ENCODE measurements around the gene MALT1. TPM values are rescaled to one million over a fixed set of nuclear protein-coding genes. Genes with fewer than 3 reads are reported as not detected.

MALT1 gene
- total and polyA plus RNA-seq, 7 donors: 3.2 to 11.2 (median 8.8) TPM

- ATAC-seq: no peak
- Histone ChIP-seq H3K36me3 (ENCODE audit: insufficient read depth in 1 of 2, low read depth in 1 of 2) (no peaks in the 10 kb centered on the region), H3K27ac (peak overlapping the region; percentile 42), H3K27me3 (ENCODE audit: insufficient read depth in 3 of 3, low read length in 2 of 3) (no peaks in the 10 kb centered on the region), H3K9me3 (no peaks in the 10 kb centered on the region), H3K4me3 (no peak overlapping the region), H3K4me1 (peaks cover 27% of the 10 kb centered on the region)
- WGBS, 3 donors: 71 to 75% (median 74%) methylated on average over 14 to 15 of the region's 15 CpGs
- no peak for DNase-seq
- intact Hi-C loops (cut with DNase I): loop anchor here in 1 of 2 donors (5.0 to 10.0 kb wide), 3 partner anchors 83 to 203 kb away; no protein-coding TSS in a partner anchor
- no peak for TF ChIP-seq CTCF (IDR thresholded peaks at IDR 0.05)
These were observed 113.4 kb downstream of the MALT1 start for GRCh38 chr18:58784601-58785137.

- Histone ChIP-seq H3K4me1 (peaks cover 32% of the 10 kb centered on the region), H3K27ac (peak overlapping the region; percentile 42), H3K9me3 (no peaks in the 10 kb centered on the region), H3K36me3 (ENCODE audit: insufficient read depth in 1 of 2, low read depth in 1 of 2) (no peaks in the 10 kb centered on the region), H3K27me3 (ENCODE audit: insufficient read depth in 3 of 3, low read length in 2 of 3) (no peaks in the 10 kb centered on the region), H3K4me3 (no peak overlapping the region)
- ATAC-seq: peak in 2 of 4 donors; percentile 17 to 19
- no peak for TF ChIP-seq CTCF (IDR thresholded peaks at IDR 0.05)
- no peak for DNase-seq
- intact Hi-C loops (cut with DNase I): loop anchor here in 1 of 2 donors (10.0 kb wide), 1 partner anchor 150 kb away; no protein-coding TSS in a partner anchor
- 61 to 77% (median 63%) methylated on average over 13 of the region's 13 CpGs for WGBS, 3 donors
These were observed 114.0 kb downstream of the MALT1 start for GRCh38 chr18:58785171-58785805.

GRCh38 chr18:58785870-58786269, 114.6 kb downstream of the MALT1 start:
- no peaks in the 10 kb centered on the region for H3K9me3 ChIP-seq
- ATAC-seq (no peak), DNase-seq (no peak)
- no peaks in the 10 kb centered on the region for H3K36me3 ChIP-seq (ENCODE audit: insufficient read depth in 1 of 2, low read depth in 1 of 2)
- TF ChIP-seq CTCF (IDR thresholded peaks at IDR 0.05): no peak
- H3K27ac ChIP-seq: peak overlapping the region; percentile 42
- no peaks in the 10 kb centered on the region for H3K27me3 ChIP-seq (ENCODE audit: insufficient read depth in 3 of 3, low read length in 2 of 3)
- peaks cover 32% of the 10 kb centered on the region for H3K4me1 ChIP-seq
- intact Hi-C loops (cut with DNase I): loop anchor here in 1 of 2 donors (10.0 kb wide), 1 partner anchor 149 kb away; no protein-coding TSS in a partner anchor
- WGBS, 3 donors: 36 to 43% (median 39%) methylated on average over 4 of the region's 4 CpGs
- H3K4me3 ChIP-seq: no peak overlapping the region

- H3K27ac ChIP-seq: no peak overlapping the region
These were observed 116.4 kb downstream of the MALT1 start for GRCh38 chr18:58787536-58788149.

More at GRCh38 chr18:58787536-58788149, 116.4 kb downstream of the MALT1 start:
- no peak for TF ChIP-seq CTCF (IDR thresholded peaks at IDR 0.05)
- no peak for DNase-seq
- H3K4me1 ChIP-seq: peaks cover 34% of the 10 kb centered on the region
- no peak overlapping the region for H3K4me3 ChIP-seq
- H3K9me3 ChIP-seq: no peaks in the 10 kb centered on the region
- no peaks in the 10 kb centered on the region for H3K27me3 ChIP-seq (ENCODE audit: insufficient read depth in 3 of 3, low read length in 2 of 3)
- no peaks in the 10 kb centered on the region for H3K36me3 ChIP-seq (ENCODE audit: insufficient read depth in 1 of 2, low read depth in 1 of 2)
- peak in 3 of 4 donors; percentile 37 to 61 (median 56) for ATAC-seq
- WGBS, 3 donors: 50 to 57% (median 51%) methylated on average over 14 of the region's 14 CpGs
- intact Hi-C loops (cut with DNase I): loop anchor here in 1 of 2 donors (2.0 to 10.0 kb wide), 2 partner anchors 147 to 267 kb away; no protein-coding TSS in a partner anchor
